ENCODE results near the gene ERCC3.

GRCh38 chr2:127217470-127218325, 76.2 kb downstream of the ERCC3 start:
- no peak for TF ChIP-seq CTCF (IDR thresholded peaks at IDR 0.05)
- TF ChIP-seq EZH2 (IDR thresholded peaks at IDR 0.05): no peak
